NCI-H345 treated with DMSO at 0.1 percent for 48 hours (cell line): ENCODE data around the gene DRICH1.
"Not testable (repeated sequence)": the region's sequence is repeated elsewhere in the genome, so short reads cannot be mapped to it uniquely, and the experiment has no call there.

Experiments used
- DNase-seq: peaks from one replicate; lab custom pipeline; 2025; ENCODE audit not compliant: unreplicated experiment; lab: John Stamatoyannopoulos, UW

DRICH1 gene

GRCh38 chr22:23632178-23632577 is at the start of gene DRICH1:
DRICH1 (minus strand) TSS chr22:23632321; CDS start chr22:23632023, 298 bp downstream.
- DNase-seq, result no peak

- DNase-seq, result no peak
These were observed 49.1 kb upstream of the DRICH1 start for GRCh38 chr22:23681026-23681809.

GRCh38 chr22:23678133-23678532 is 46.0 kb upstream of the DRICH1 start:
- DNase-seq, result no peak

- DNase-seq, result no peak
These were observed 45.5 kb upstream of the DRICH1 start for GRCh38 chr22:23677701-23677995.

GRCh38 chr22:23676841-23677700 is 45.0 kb upstream of the DRICH1 start:
- DNase-seq, result not testable (repeated sequence)

GRCh38 chr22:23675502-23676415 is 43.6 kb upstream of the DRICH1 start:
- no peak for DNase-seq

GRCh38 chr22:23674886-23675501 is 42.9 kb upstream of the DRICH1 start:
- not testable (repeated sequence) for DNase-seq

GRCh38 chr22:23673826-23674690 is 41.9 kb upstream of the DRICH1 start:
- DNase-seq, result no peak

- no peak for DNase-seq
These were observed 41.0 kb upstream of the DRICH1 start for GRCh38 chr22:23673050-23673620.

- DNase-seq, result not testable (repeated sequence)
These were observed 40.4 kb upstream of the DRICH1 start for GRCh38 chr22:23672307-23673049.

- not testable (repeated sequence) for DNase-seq
These were observed 39.3 kb upstream of the DRICH1 start for GRCh38 chr22:23671387-23671786.

- no peak for DNase-seq
These were observed 38.5 kb upstream of the DRICH1 start for GRCh38 chr22:23670378-23671295.

GRCh38 chr22:23660381-23660780 is 28.3 kb upstream of the DRICH1 start:
- not testable (repeated sequence) for DNase-seq

GRCh38 chr22:23657727-23658126 is 25.6 kb upstream of the DRICH1 start:
- DNase-seq, result no peak

- DNase-seq, result no peak
These were observed 23.9 kb upstream of the DRICH1 start for GRCh38 chr22:23655891-23656475.

GRCh38 chr22:23652711-23653110 is 20.6 kb upstream of the DRICH1 start:
- DNase-seq, result no peak

- DNase-seq, result no peak
These were observed 20.2 kb upstream of the DRICH1 start for GRCh38 chr22:23652286-23652685.
